RKO (cell line): ENCODE measurements around the gene RANBP3L.
"Not testable (repeated sequence)": the region's sequence is repeated elsewhere in the genome, so short reads cannot be mapped to it uniquely, and the experiment has no call there.

Source experiments
- DNase-seq: peaks from one replicate; pipeline ENCODE4 v3.0.0-alpha.2; 2016; ENCODE audit warnings: low spot score

Gene RANBP3L

GRCh38 chr5:36206913-36207312 lies 94.8 kb downstream of the RANBP3L start:
- no peak for DNase-seq

- DNase-seq, result no peak
These were observed 96.4 kb downstream of the RANBP3L start for GRCh38 chr5:36205329-36205728.

- DNase-seq, result no peak
These were observed 99.2 kb downstream of the RANBP3L start for GRCh38 chr5:36202521-36202961.

- DNase-seq, result peak; percentile 75
These were observed 101.2 kb downstream of the RANBP3L start for GRCh38 chr5:36200513-36200912.

- no peak for DNase-seq
These were observed 102.1 kb downstream of the RANBP3L start for GRCh38 chr5:36199620-36200019.

DNA sequence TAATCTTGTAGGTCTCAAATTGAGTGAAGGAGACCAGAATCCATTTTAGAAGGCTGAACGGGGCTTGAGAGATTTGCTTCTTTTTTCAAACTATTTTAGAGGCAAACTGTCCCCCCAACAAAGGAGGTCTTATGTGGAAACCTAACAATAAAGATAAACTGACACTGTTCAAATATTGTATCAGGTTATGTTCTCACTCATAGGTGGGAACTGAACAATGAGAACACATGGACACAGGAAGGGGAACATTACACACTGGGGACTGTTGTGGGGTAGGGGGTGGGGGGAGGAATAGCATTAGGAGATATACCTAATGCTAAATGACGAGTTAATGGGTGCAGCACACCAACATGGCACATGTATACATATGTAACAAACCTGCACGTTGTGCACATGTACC lies 102.9 kb downstream of the RANBP3L start:
- not testable (repeated sequence) for DNase-seq
